HG02798 (cell line): ENCODE results near the gene CSF1.

Source experiments
- ATAC-seq: cut with Tn5 transposase; IDR thresholded peaks from one replicate; pipeline ENCODE4 v1.9.1; 2021; ENCODE audit warnings: mild to moderate bottlenecking; ENCODE audit not compliant: unreplicated experiment, poor library complexity

CSF1 gene

DNA sequence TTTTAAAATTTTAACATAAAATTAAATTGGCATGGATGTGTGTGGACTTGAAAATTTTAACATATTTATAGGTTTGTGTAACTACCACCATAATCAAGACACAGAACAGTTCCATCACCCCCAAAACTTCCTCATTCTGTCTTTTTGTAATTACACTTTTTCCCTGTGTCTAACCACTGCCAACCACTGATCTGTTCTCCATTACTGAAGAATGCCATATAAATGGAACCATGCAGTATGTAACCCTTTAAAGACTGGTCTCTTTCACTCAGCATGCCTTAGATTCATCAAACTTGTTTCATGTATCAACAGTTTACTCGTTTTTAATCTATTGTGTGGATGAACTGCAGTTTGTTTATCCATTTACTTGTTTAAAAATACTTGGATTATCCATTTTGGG, 60.9 kb downstream of the CSF1 start:
- ATAC-seq = no peak

DNA sequence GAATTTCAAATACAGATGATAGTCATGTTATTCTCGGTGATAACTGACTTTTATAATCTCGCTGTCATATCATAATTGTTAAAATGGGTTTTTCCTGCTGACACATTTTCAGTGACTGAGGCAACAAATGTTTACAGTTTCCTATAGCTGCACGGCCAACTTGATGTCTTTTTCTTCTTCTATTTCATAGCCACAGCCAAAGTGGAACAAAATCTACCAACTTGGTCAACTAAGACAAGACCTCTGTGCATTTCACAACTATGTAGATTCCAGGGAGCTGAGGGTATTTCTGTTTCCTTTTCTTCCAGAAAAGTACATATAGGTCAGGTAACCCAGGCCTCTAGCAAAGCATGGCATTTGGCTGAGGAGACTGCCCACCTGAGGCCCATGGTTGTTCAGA, 63.5 kb downstream of the CSF1 start:
- ATAC-seq = no peak

DNA sequence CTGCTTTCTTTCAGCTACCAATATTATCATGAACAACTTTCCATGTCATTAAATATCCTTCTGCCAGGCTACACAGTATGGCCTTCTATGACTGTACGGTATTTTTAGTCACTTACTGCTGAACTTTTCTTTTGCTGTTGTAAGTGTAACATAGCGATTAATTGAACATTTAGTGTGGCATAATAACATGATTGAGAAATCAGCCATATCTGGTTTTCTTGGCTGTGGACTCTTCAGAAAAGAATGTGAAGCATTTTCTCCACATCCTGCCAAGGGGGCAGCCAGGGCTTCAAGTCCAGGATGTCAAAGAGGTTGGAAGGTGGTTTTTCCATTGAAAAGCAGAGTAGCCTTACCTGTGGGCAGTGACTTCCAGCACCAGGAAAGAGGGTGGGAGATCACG, 65.1 kb downstream of the CSF1 start:
- ATAC-seq = no peak

DNA sequence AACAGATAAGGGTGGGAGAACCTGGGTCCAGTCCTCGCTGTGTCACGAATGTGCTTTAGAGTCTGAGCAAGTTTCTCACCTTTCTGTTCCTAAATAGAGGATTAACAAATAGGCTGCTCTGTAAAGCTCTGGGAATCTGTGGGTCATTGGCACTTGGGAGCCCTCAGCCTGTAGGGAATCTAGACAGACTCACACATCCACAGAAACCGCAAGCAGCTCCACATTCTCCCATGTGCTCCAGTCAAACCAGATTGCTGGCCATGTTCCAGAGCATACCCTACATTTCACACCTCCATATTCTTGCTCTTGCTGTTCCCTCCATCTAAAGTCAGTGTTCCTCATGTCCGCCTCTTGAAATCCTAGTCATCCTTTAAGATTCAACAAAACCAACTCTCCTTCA, 66.1 kb downstream of the CSF1 start:
- no peak for ATAC-seq

DNA sequence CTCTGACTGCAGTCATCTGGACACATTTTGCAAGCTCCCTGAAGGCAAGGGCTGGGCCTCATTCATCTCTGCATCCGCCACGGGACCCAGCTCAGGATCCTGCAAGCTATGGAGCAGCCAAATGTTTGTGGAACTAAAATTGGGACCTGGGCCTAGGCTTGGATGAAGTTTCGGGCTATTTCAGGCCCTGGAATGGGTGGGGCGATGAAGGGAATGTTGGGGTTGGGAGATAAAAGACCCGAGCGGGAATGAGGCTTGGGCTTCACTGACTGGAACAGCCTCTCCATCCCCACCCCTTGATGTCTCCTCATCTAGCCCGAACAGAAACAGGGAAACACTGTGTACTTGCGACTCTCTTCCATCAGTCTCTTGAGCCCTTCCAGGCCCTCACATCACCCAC, 66.6 kb downstream of the CSF1 start:
- no peak for ATAC-seq

DNA sequence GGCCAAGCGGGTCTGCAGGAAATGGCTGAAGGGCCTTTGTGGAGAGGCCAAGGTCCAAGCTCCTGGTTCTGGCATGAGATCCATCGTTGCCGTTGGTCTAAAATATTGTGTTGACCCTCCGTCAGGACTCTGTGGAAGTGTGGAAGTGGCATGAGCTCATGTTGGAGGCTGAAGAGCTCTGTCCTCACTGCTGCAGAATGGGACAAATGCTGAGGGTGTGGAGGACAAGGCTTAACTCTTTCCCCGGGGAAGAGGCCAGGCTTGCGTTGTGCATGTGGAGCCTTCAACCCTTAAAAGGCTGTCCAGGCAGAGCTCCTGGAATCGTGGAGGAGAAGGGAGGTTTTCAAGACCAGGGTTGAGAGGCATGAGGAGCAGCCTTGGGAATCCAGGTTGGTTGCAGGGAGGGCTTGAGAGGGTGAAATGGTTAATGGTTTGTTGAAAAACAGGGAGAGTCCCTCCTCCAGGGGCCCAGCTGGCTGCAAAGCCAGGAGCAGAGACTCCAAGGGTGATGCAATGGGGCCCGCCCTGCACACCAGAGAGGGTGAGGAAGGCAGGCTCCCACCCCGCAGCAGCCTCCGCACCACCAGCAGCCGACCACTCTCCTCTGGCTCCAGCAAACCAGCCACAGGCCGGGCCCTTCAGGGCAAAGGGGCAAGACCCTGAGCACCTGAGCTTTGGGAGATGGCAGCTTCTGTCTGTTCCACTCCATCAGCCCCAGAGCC, 67.2 kb downstream of the CSF1 start:
- ATAC-seq = no peak

DNA sequence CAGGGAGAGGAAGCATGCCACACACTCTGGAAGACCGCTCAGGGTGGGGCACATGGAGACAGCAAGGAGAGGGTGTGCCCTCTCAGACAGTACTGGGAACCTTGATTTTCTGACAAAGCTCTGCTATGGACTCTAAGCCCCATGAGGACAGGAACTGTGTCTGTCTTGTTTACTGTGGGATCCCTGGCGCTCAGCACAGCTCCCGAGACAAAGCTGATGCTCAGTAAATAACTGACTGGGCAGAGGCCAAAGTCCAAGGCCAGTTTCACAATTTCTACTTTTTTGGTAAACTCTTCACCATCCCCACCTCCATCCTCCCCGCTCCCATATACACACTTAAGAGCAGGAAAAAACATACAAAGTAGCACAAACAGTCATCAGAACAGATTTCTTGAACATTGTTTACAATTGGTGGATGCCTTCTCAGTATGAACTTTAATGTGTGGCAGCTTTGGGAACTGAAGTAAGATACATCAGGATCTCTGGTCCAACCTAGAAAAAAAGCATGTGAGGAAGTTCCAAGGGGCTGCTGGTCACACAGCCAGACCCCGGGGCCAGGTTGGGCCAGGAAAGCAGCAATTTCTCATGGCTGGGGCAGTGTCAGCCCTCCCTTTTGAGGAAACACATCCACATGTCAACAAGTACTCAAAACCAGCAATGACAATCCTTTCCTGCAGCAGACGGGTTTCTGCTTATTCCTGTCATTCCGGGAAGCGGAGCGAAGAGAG, 68.3 kb downstream of the CSF1 start:
- no peak for ATAC-seq

DNA sequence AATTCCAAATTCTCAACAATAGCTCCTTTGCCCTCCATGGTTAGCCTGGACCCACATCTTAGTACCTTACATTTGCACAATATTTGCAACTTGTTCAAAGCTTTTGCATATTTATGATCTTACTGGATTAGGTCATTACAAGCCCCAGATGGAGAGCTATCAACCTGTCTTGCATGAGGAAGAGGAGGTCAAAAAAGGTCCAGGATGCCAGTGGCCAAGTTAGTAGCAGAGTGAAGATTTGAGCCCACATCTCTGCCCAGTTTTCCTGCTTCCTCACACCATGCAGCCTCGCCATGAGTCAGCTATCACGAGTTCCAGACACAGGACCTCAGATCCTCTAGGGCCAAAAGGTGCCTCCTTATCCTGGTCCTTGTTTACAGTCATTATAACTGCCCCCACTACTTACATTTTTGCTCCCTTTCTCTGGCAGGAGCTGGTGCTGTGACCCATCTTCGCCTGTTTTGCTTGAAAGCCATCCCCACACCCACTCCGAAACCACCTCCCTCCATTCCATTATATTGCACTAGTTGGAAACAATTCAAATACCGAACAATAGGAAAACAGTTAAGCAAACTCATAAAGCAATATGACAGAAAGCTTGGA, 68.9 kb downstream of the CSF1 start:
- ATAC-seq = no peak
